ENCODE measurements around the gene CNOT6L.

- TF ChIP-seq POLR2AphosphoS5 (IDR thresholded peaks at IDR 0.05; ENCODE audit: low read depth, low read length) = no peak
- TF ChIP-seq TAF1 (IDR thresholded peaks at IDR 0.05; ENCODE audit: borderline replicate concordance, insufficient read depth, low read length) = no peak
- no peak for TF ChIP-seq REST (IDR thresholded peaks at IDR 0.05; ENCODE audit: insufficient read depth in 1 of 2, low read depth in 2 of 2, low read length in 2 of 2)
- no peak for TF ChIP-seq SIN3A (IDR thresholded peaks at IDR 0.05; ENCODE audit: borderline replicate concordance, insufficient read depth, low read length)
- TF ChIP-seq FOXP2 (optimal IDR thresholded peaks at IDR 0.05; ENCODE audit: borderline replicate concordance, extremely low read depth, extremely low read length, insufficient read depth) = no peak
These were observed 57.6 kb downstream of the CNOT6L start for GRCh38 chr4:77761595-77761994.
